GM10248 (cell line): ENCODE measurements around the gene NUDT22.

ENCODE experiments used
- CTCF ChIA-PET: fragments of 300-600 bp; sonication (Branson Sonifier 250); formaldehyde crosslinking; extraction: SDS; loops from one replicate; lab custom pipeline; 2021; ENCODE audit warnings: antibody characterized with exemption; lab: Yijun Ruan, JAX
- POLR2A ChIA-PET: fragments of 350-650 bp; sonication (Branson Sonifier 250); formaldehyde crosslinking; extraction: SDS; loops from one replicate; lab custom pipeline; 2020; ENCODE audit warnings: antibody characterized with exemption; lab: Yijun Ruan, JAX
- DNase-seq: peaks from one replicate; pipeline ENCODE4 v3.0.0; 2012; ENCODE audit errors: extremely low spot score
- TF ChIP-seq, protein P1 (sequence below): IDR thresholded peaks from 2 replicates; pipeline ENCODE4 v1.5.1; 2012; ENCODE audit warnings: mild to moderate bottlenecking, low read depth; ENCODE audit errors: extremely low read depth, missing control alignments, control extremely low read depth

NUDT22 gene

DNA sequence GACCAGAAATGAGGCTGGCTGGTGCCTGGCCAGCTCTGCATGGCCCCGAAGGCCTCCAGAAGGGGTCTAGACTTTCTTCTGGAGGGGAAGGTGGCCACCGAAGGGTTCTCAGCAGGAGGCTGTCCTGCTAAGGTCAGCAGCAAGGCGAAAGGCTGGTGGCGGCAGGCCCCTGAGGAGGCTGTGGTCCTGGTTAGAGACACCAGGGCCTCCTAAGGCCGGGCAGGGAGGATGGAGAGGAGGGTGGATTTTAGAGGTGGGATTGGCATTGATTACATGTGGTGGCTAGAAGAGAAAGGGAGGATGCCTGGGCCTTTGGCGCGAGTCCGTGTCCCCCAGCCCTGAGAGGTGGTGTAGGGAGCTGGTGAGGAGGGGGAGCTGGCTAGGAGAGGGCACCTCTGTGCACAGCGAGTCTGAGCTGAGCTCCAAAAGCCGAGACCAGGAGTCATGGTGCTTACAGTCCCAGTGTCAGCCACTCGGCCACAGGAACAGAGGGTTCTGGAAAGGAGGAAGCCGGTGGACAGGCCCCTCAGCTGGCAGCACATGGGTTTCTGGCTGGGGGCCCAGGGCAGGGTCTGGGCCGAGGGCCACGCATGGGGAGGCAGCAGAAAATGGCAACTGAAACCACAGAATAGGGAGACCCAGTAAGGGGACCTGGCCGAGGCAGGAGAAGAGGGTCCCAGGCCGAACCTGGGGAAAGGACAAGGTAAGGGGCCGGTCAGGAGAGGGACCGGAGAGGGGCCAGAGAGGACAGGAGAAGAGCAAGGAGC lies 17.1 kb upstream of the NUDT22 start:
- ChIA-PET CTCF (interaction anchor here (14.6 to 16.7 kb wide), 2 partner anchors 20 to 94 kb away, joined by 219 to 368 read pairs; partner anchors contain the start of genes CATSPERZ, DNAJC4, ESRRA and FKBP2), POLR2A (interaction anchor here (2.0 to 4.7 kb wide), 2 partner anchors 24 to 60 kb away, joined by 5 to 36 read pairs; partner anchors contain the start of gene STIP1)
- DNase-seq, result no peak
- TF ChIP-seq, protein P1, sequence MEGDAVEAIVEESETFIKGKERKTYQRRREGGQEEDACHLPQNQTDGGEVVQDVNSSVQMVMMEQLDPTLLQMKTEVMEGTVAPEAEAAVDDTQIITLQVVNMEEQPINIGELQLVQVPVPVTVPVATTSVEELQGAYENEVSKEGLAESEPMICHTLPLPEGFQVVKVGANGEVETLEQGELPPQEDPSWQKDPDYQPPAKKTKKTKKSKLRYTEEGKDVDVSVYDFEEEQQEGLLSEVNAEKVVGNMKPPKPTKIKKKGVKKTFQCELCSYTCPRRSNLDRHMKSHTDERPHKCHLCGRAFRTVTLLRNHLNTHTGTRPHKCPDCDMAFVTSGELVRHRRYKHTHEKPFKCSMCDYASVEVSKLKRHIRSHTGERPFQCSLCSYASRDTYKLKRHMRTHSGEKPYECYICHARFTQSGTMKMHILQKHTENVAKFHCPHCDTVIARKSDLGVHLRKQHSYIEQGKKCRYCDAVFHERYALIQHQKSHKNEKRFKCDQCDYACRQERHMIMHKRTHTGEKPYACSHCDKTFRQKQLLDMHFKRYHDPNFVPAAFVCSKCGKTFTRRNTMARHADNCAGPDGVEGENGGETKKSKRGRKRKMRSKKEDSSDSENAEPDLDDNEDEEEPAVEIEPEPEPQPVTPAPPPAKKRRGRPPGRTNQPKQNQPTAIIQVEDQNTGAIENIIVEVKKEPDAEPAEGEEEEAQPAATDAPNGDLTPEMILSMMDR, result no peak

DNA sequence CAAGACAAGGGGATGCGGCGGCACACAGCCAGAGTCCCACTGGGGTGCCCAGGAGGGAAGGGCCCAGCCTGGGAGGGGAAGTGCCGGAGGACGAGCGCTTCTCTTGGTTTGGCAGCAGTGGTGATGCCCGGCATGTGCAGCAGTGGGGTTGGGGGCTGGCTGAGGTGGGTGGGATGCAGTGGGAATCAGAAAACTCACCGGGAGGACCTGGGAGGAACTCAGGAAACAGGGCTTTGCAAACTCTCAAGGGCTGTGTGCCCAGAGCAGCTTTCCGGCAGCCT lies 16.6 kb upstream of the NUDT22 start:
- TF ChIP-seq, protein P1, result no peak
- DNase-seq, result no peak
- ChIA-PET CTCF (interaction anchor here (14.6 to 16.7 kb wide), 2 partner anchors 19 to 93 kb away, joined by 219 to 368 read pairs; partner anchors contain the start of genes CATSPERZ, DNAJC4, ESRRA and FKBP2), POLR2A (interaction anchor here (2.0 kb wide), 1 partner anchor 60 kb away, joined by 5 read pairs; no protein-coding TSS in a partner anchor)

DNA sequence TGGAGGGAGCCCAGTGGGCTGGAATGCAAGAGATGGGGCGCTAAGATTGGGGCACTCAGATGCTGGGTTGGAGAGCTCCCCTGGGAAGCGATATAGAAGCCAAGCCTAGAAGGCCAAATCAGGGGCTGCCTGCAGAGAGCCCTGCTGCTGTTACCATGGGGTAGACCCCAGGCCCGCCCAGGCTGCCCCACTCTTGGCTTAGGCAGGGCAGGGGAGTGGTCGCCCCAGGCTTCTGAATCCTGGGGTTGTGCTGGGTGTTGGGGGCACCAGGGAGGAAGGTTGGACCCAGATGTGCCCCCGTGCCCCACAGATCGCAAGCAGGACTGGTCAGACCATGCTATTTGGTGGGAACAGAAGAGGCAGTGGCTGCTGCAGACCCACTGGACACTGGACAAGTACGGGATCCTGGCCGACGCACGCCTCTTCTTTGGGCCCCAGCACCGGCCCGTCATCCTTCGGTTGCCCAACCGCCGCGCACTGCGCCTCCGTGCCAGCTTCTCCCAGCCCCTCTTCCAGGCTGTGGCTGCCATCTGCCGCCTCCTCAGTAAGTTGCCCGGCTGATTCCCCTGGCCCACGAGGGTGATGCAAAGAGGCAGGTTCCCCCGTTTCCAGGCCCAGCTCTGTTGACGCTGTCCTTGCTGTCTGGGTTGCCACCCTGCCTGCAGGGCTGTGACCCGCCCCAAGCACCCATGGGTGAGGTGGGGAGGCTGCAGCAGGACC lies 15.6 kb upstream of the NUDT22 start:
- CTCF ChIA-PET, result interaction anchor here (2.0 to 16.7 kb wide), 3 partner anchors 18 to 92 kb away, joined by 7 to 368 read pairs (median 219); partner anchors contain the start of genes CATSPERZ, DNAJC4, ESRRA and FKBP2
- POLR2A ChIA-PET, result no interaction called here

DNA sequence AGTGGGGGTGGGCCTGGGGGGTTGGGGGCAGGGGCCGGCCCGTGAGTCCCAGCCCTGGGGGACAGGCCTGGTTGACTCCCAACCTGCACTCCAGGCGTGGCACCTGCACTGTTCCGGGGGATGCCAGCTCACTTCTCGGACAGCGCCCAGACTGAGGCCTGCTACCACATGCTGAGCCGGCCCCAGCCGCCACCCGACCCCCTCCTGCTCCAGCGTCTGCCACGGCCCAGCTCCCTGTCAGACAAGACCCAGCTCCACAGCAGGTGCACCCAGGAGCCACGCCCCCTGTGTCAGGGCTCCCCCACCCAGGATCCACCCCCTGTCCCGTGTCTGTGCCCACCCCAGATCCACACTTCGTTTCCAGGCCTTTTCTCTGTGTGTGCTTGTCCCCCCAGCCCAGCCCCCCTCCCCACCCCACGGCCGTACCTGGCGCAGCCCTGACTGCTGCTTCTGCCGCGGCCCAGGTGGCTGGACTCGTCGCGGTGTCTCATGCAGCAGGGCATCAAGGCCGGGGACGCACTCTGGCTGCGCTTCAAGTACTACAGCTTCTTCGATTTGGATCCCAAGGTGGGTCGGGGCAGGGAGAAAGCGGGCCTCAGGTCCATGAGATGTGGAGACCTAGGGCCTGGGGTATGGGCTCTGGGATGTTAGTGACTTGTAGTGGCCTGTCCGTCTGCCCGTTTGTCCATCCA lies 14.7 kb upstream of the NUDT22 start:
- CTCF ChIA-PET, result interaction anchor here (2.0 to 16.7 kb wide), 3 partner anchors 18 to 92 kb away, joined by 7 to 368 read pairs (median 10); partner anchors contain the start of genes DNAJC4, FKBP2, NUDT22 and TRPT1
- TF ChIP-seq, protein P1, result no peak
- no peak for DNase-seq
- POLR2A ChIA-PET, result no interaction called here

More for the DNA sequence above, 15.6 kb upstream of the NUDT22 start:
- DNase-seq, result no peak
- TF ChIP-seq, protein P1, result no peak

DNA sequence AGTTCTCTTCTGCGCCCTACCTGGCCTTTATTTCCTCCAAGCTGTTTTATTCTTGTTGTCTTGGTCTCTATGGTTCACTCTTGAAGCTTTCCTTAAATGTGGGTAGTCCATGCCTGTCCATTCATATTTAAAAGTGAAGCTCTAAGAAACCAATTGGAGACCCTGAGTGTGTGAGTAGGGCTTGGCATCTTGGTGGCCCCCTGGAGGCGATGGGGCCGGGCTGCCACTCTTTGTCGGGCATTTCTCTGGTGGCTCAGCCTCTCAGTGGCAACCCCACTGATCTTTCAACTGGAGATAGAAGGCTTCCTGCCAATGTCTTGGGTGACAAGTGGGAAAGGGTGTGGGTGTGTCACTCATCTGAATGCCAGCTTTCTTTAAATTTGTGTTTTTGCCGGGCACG lies 9.2 kb upstream of the NUDT22 start:
- CTCF ChIA-PET, result interaction anchor here (0.9 to 30.9 kb wide), 4 partner anchors 6 to 115 kb away, joined by 3 to 368 read pairs (median 196); partner anchors contain the start of genes DNAJC4, FERMT3, FKBP2 and NUDT22
- POLR2A ChIA-PET, result interaction anchor here (1.2 to 1.9 kb wide), 2 partner anchors 10 kb away, joined by 4 to 10 read pairs; partner anchors contain the start of genes FERMT3 and NUDT22
- TF ChIP-seq, protein P1, result no peak
- DNase-seq, result no peak
